Raji (cell line): ENCODE measurements around the gene CLDN11.

ENCODE experiments used
- POLR2A ChIP-seq: IDR thresholded peaks from 2 replicates; pipeline ENCODE4 v1.6.1; 2011; ENCODE audit warnings: low read depth, low read length, control low read depth; ENCODE audit not compliant: insufficient read depth

CLDN11 gene

GRCh38 chr3:170421111-170421641 is 2.5 kb downstream of the CLDN11 start:
- no peak for TF ChIP-seq POLR2A

- TF ChIP-seq POLR2A, result no peak
Observed at GRCh38 chr3:170421758-170422157, 3.1 kb downstream of the CLDN11 start.

GRCh38 chr3:170423001-170423615 is 4.4 kb downstream of the CLDN11 start:
- no peak for TF ChIP-seq POLR2A

GRCh38 chr3:170424879-170425278 is 6.2 kb downstream of the CLDN11 start:
- TF ChIP-seq POLR2A, result no peak

- no peak for TF ChIP-seq POLR2A
Observed at GRCh38 chr3:170425491-170426239, 7.0 kb downstream of the CLDN11 start.

- TF ChIP-seq POLR2A, result no peak
Observed at GRCh38 chr3:170426240-170426797, 7.7 kb downstream of the CLDN11 start.

GRCh38 chr3:170428095-170428494 is 9.4 kb downstream of the CLDN11 start:
- no peak for TF ChIP-seq POLR2A

- no peak for TF ChIP-seq POLR2A
Observed at GRCh38 chr3:170429050-170429449, 10.4 kb downstream of the CLDN11 start.

- no peak for TF ChIP-seq POLR2A
Observed at GRCh38 chr3:170431054-170431453, 12.4 kb downstream of the CLDN11 start.

- no peak for TF ChIP-seq POLR2A
Observed at GRCh38 chr3:170432416-170432815, 13.7 kb downstream of the CLDN11 start.

GRCh38 chr3:170436697-170437096 is 18.0 kb downstream of the CLDN11 start:
- no peak for TF ChIP-seq POLR2A

GRCh38 chr3:170437176-170437575 is 18.5 kb downstream of the CLDN11 start:
- no peak for TF ChIP-seq POLR2A

- no peak for TF ChIP-seq POLR2A
Observed at GRCh38 chr3:170437696-170438407, 19.2 kb downstream of the CLDN11 start.

GRCh38 chr3:170438836-170439235 is 20.2 kb downstream of the CLDN11 start:
- TF ChIP-seq POLR2A, result no peak

- TF ChIP-seq POLR2A, result no peak
Observed at GRCh38 chr3:170440344-170440743, 21.7 kb downstream of the CLDN11 start.
